ENCODE measurements around the gene RBM39. TPM values are rescaled to one million over a fixed set of nuclear protein-coding genes. Genes with fewer than 3 reads are reported as not detected.
A peak's percentile ranks its signal among the peaks of the same experiment; 100 is the strongest.

Gene RBM39
- total RNA-seq, 4 donors from 2014 or later = 143 to 272 (median 165) TPM

GRCh38 chr20:35669681-35670080 lies 72.4 kb downstream of the RBM39 start:
- Histone ChIP-seq H3K36me3 (peaks cover 46 to 73% (median 62%) of the 10 kb centered on the region in 4 donors), H3K27me3 (no peaks in the 10 kb centered on the region), H3K4me1 (peaks cover 0 to 7% (median 0%) of the 10 kb centered on the region in 4 donors), H3K4me3 (no peak overlapping the region), H3K9me3 (no peaks in the 10 kb centered on the region), H3K27ac (replicated peaks in 1 of 4) (no peak overlapping the region)
- no CpG with 5 or more reads among the region's 1 CpG for WGBS
- peak; percentile 55 for DNase-seq (ENCODE audit: extremely low spot score)
- intact Hi-C loops (cut with DNase I) = no loop called here
- TF ChIP-seq CTCF (IDR thresholded peaks at IDR 0.05) (no peak), EP300 (IDR thresholded peaks at IDR 0.05) (no peak), POLR2A (IDR thresholded peaks at IDR 0.05; ENCODE audit: low read depth) (no peak), POLR2AphosphoS5 (IDR thresholded peaks at IDR 0.05) (no peak)

- WGBS = 92% methylated on average over 5 of the region's 5 CpGs
- TF ChIP-seq POLR2A (IDR thresholded peaks at IDR 0.05; ENCODE audit: low read depth) = no peak
- TF ChIP-seq POLR2AphosphoS5 (IDR thresholded peaks at IDR 0.05) = no peak
- no peak for TF ChIP-seq EP300 (IDR thresholded peaks at IDR 0.05)
- TF ChIP-seq CTCF (IDR thresholded peaks at IDR 0.05) = no peak
- H3K4me1 ChIP-seq = peaks cover 0 to 7% (median 0%) of the 10 kb centered on the region in 4 donors
- H3K27me3 ChIP-seq = no peaks in the 10 kb centered on the region
- DNase-seq (ENCODE audit: extremely low spot score) = peak; percentile 75
- no peak overlapping the region for H3K27ac ChIP-seq (replicated peaks in 1 of 4)
- no peaks in the 10 kb centered on the region for H3K9me3 ChIP-seq
- intact Hi-C loops (cut with DNase I) = no loop called here
- peaks cover 43 to 68% (median 58%) of the 10 kb centered on the region in 4 donors for H3K36me3 ChIP-seq
- H3K4me3 ChIP-seq = no peak overlapping the region
These were observed 72.8 kb downstream of the RBM39 start for GRCh38 chr20:35669221-35669620.

GRCh38 chr20:35665949-35666288 lies 76.1 kb downstream of the RBM39 start:
- no peak for DNase-seq (ENCODE audit: extremely low spot score)
- Histone ChIP-seq H3K4me3 (no peak overlapping the region), H3K27ac (replicated peaks in 1 of 4) (peak overlapping the region in 1 of 4 donors; percentile 98), H3K27me3 (no peaks in the 10 kb centered on the region), H3K4me1 (peaks cover 23 to 38% (median 30%) of the 10 kb centered on the region in 4 donors), H3K36me3 (peaks cover 18 to 35% (median 25%) of the 10 kb centered on the region in 4 donors), H3K9me3 (no peaks in the 10 kb centered on the region)
- 91% methylated on average over 17 of the region's 17 CpGs for WGBS
- intact Hi-C loops (cut with DNase I) = no loop called here
- TF ChIP-seq CTCF (IDR thresholded peaks at IDR 0.05) = no peak
- no peak for TF ChIP-seq POLR2AphosphoS5 (IDR thresholded peaks at IDR 0.05)
- no peak for TF ChIP-seq EP300 (IDR thresholded peaks at IDR 0.05)
- TF ChIP-seq POLR2A (IDR thresholded peaks at IDR 0.05; ENCODE audit: low read depth) = no peak

- intact Hi-C loops (cut with DNase I) = loop anchor here (5.0 kb wide), 1 partner anchor 47 kb away; the partner anchor contains the start of gene SPAG4
- Histone ChIP-seq H3K4me3 (peak within 1 kb of the TSS; percentile 71 to 88 (median 78)), H3K27me3 (no peaks in the 10 kb centered on the region), H3K27ac (replicated peaks in 1 of 4) (peak within 1 kb of the TSS; percentile 94 to 99 (median 97)), H3K9me3 (no peaks in the 10 kb centered on the region), H3K36me3 (peaks cover 8 to 22% (median 13%) of the 10 kb centered on the region in 4 donors), H3K4me1 (peaks cover 34 to 49% (median 42%) of the 10 kb centered on the region in 4 donors)
- TF ChIP-seq POLR2AphosphoS5 (IDR thresholded peaks at IDR 0.05) = peak; percentile 98 to 99
- TF ChIP-seq POLR2A (IDR thresholded peaks at IDR 0.05; ENCODE audit: low read depth) = peak; percentile 72
- no peak for TF ChIP-seq EP300 (IDR thresholded peaks at IDR 0.05)
- TF ChIP-seq CTCF (IDR thresholded peaks at IDR 0.05) = peak in 1 of 3 experiments; percentile 20
- WGBS = 0% methylated on average over 25 of the region's 61 CpGs
- peak; percentile 98 for DNase-seq (ENCODE audit: extremely low spot score)
These were observed 77.4 kb downstream of the RBM39 start, which contains the start of the genes CPNE1 and RBM12 for GRCh38 chr20:35664466-35665206. TSS of gene CPNE1 (minus strand) at chr20:35664900. CDS start at chr20:35632923, 31,977 bp downstream. TSS of gene RBM12 (minus strand) at chr20:35664900. CDS start at chr20:35655322, 9,578 bp downstream.
